ENCODE results near the gene UTS2B.

- no peak for TF ChIP-seq TAF1 (IDR thresholded peaks at IDR 0.05; ENCODE audit: low read depth, low read length)
- no peak for TF ChIP-seq POLR2A (IDR thresholded peaks at IDR 0.05; ENCODE audit: low read depth, low read length)
- TF ChIP-seq PAX5 (IDR thresholded peaks at IDR 0.05; ENCODE audit: insufficient read depth, low read length, severe bottlenecking), result no peak
- no peak for TF ChIP-seq POLR2AphosphoS5 (IDR thresholded peaks at IDR 0.05; ENCODE audit: low read depth, low read length)
- TF ChIP-seq POU2F2 (IDR thresholded peaks at IDR 0.05; ENCODE audit: low read depth, low read length), result no peak
Observed at GRCh38 chr3:191237047-191237882, 93.1 kb downstream of the UTS2B start.
